ENCODE results near the gene CDC20. TPM values are rescaled to one million over a fixed set of nuclear protein-coding genes. Genes with fewer than 3 reads are reported as not detected.

Gene CDC20
- total and polyA plus RNA-seq, 2 of the 8 experiments (the other 6 are each of a cell fraction or from before 2014, with no cell fraction given): 214 to 221 TPM

GRCh38 chr1:43354471-43354870, 4.3 kb upstream of the CDC20 start:
- Histone ChIP-seq H2BK15ac (ENCODE audit: low read length) (no peak overlapping the region), H2AFZ (ENCODE audit: low read length) (no peak overlapping the region), H4K20me1 (replicated peaks in 1 of 2; ENCODE audit: control insufficient read depth in 1 of 2, insufficient read depth in 2 of 2, low read length in 2 of 2) (peaks cover 0 to under 1% of the 10 kb centered on the region in 2 experiments), H3K4ac (replicated peaks; ENCODE audit: insufficient read length, low read depth, low read length) (no peak overlapping the region), H3K9ac (replicated peaks in 1 of 4; ENCODE audit: extremely low read depth in 1 of 4, low read depth in 3 of 4, low read length in 3 of 4) (no peak overlapping the region), H4K8ac (ENCODE audit: extremely low read depth, insufficient read depth, low read length) (no peak overlapping the region), H2AK5ac (ENCODE audit: low read depth, low read length) (no peak overlapping the region), H3K4me2 (ENCODE audit: insufficient read depth in 1 of 2, low read depth in 2 of 2, low read length in 2 of 2) (no peak overlapping the region), H2BK12ac (ENCODE audit: low read depth, low read length) (no peak overlapping the region), H3K27me3 (replicated peaks in 1 of 4; ENCODE audit: control insufficient read depth in 3 of 4, extremely low read depth in 1 of 4, insufficient read depth in 3 of 4, low read length in 3 of 4) (no peaks in the 10 kb centered on the region), H3K23me2 (ENCODE audit: low read depth, low read length) (peaks cover 7% of the 10 kb centered on the region), H3K4me3 (ENCODE audit: extremely low read depth in 1 of 4, insufficient read depth in 2 of 4, low read depth in 3 of 4, low read length in 4 of 4) (no peak overlapping the region), H3K14ac (ENCODE audit: insufficient read length) (no peak overlapping the region), H4K5ac (ENCODE audit: insufficient read length, low read depth, low read length) (no peak overlapping the region), H3K4me1 (replicated peaks in 1 of 4; ENCODE audit: control insufficient read depth in 3 of 4, insufficient read depth in 4 of 4, low read length in 3 of 4) (peaks cover 4 to 9% (median 6%) of the 10 kb centered on the region in 4 experiments; a peak in 6 of 7 replicates), H4K91ac (replicated peaks; ENCODE audit: insufficient read length, low read length) (no peak overlapping the region), H2BK120ac (replicated peaks; ENCODE audit: low read depth, low read length) (no peak overlapping the region), H3K79me2 (ENCODE audit: control insufficient read depth in 1 of 2, insufficient read depth in 2 of 2, low read length in 2 of 2) (peaks cover 0 to 4% of the 10 kb centered on the region in 2 experiments; a peak in 3 of 4 replicates), H3K23ac (ENCODE audit: insufficient read length) (no peak overlapping the region), H3K9me3 (ENCODE audit: insufficient read depth in 2 of 2, low read depth in 1 of 2, low read length in 1 of 2) (no peaks in the 10 kb centered on the region), H3K79me1 (ENCODE audit: low read depth, low read length) (no peaks in the 10 kb centered on the region), H2BK5ac (ENCODE audit: low read depth, low read length) (no peak overlapping the region), H3K56ac (replicated peaks; ENCODE audit: insufficient read length, low read depth, low read length) (no peak overlapping the region), H2BK20ac (ENCODE audit: low read length) (no peak overlapping the region), H3K36me3 (ENCODE audit: control insufficient read depth in 2 of 4, insufficient read depth in 4 of 4, low read length in 3 of 4) (no peaks in the 10 kb centered on the region; a peak in 1 of 8 replicates), H3K18ac (ENCODE audit: extremely low read depth, low read length) (no peak overlapping the region), H3K27ac (ENCODE audit: low read depth, low read length) (no peak overlapping the region)
- ChIA-PET CTCF (ENCODE audit: partially characterized antibody) (interaction anchor here (0.9 to 1.5 kb wide), 5 partner anchors 14 to 120 kb away, joined by 3 to 6 read pairs (median 4); partner anchors contain the start of gene ELOVL1), POLR2A (ENCODE audit: partially characterized antibody) (interaction anchor here (1.9 kb wide), 1 partner anchor 12 kb away, joined by 5 read pairs; no protein-coding TSS in a partner anchor)
- TF ChIP-seq KDM1A (IDR thresholded peaks at IDR 0.05; ENCODE audit: borderline replicate concordance, low read length) (no peak), BRCA1 (IDR thresholded peaks at IDR 0.05; ENCODE audit: low read depth, low read length) (no peak), POLR2A (IDR thresholded peaks at IDR 0.05; ENCODE audit: control extremely low read depth in 1 of 2, low read depth in 2 of 2, low read length in 2 of 2) (no peak), HDAC2 (IDR thresholded peaks at IDR 0.05; ENCODE audit: borderline replicate concordance in 1 of 2, low read depth in 2 of 2, low read length in 2 of 2) (no peak), CHD2 (IDR thresholded peaks at IDR 0.05; ENCODE audit: low read length) (no peak), ZNF274 (IDR thresholded peaks at IDR 0.05; ENCODE audit: borderline replicate concordance, extremely low read depth, low read length) (no peak), TBP (IDR thresholded peaks at IDR 0.05; ENCODE audit: low read depth, low read length) (no peak)
- TF ChIP-seq, protein P1, sequence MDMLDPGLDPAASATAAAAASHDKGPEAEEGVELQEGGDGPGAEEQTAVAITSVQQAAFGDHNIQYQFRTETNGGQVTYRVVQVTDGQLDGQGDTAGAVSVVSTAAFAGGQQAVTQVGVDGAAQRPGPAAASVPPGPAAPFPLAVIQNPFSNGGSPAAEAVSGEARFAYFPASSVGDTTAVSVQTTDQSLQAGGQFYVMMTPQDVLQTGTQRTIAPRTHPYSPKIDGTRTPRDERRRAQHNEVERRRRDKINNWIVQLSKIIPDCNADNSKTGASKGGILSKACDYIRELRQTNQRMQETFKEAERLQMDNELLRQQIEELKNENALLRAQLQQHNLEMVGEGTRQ (IDR thresholded peaks at IDR 0.05; ENCODE audit: low read length): no peak
- FAIRE-seq (no peak), DNase-seq (ENCODE audit: low read depth in 1 of 2, low spot score in 2 of 2) (no peak)
- 86% methylated on average over 2 of the region's 2 CpGs; no CpG with 5 or more reads in 1 of the 2 experiments for WGBS, 2 experiments (ENCODE audit: extremely low coverage in 1 of 2, insufficient coverage in 1 of 2, insufficient read length in 1 of 2, insufficient replicate concordance in 2 of 2, low coverage in 1 of 2, low lambda C conversion rate in 2 of 2, missing lambda C conversion rate in 1 of 2)

Data from H1 (cell line).